Stomach smooth muscle (tissue), 2 donors: ENCODE results near the gene CLIP4.

Source experiments
- H3K27ac ChIP-seq: one replicate; pipeline ENCODE4 v1.7.0; 2013; ENCODE audit warnings: mild to moderate bottlenecking, low read length, inconsistent platforms
- H3K27me3 ChIP-seq, 2 donors: one replicate each; pipeline ENCODE4 v1.7.0; 2013; ENCODE audit warnings: low read length in 2 of 2; ENCODE audit not compliant: insufficient read depth in 2 of 2, control insufficient read depth in 1 of 2
- H3K36me3 ChIP-seq, 2 donors: one replicate each; pipeline ENCODE4 v1.7.0; 2013; ENCODE audit warnings: low read length in 2 of 2; ENCODE audit not compliant: control insufficient read depth in 2 of 2, insufficient read depth in 2 of 2
- H3K4me1 ChIP-seq: one replicate; pipeline ENCODE4 v1.7.0; 2013; ENCODE audit warnings: low read length; ENCODE audit not compliant: control insufficient read depth, insufficient read depth
- H3K4me3 ChIP-seq, 2 donors: one replicate each; pipeline ENCODE4 v1.7.0; 2013; ENCODE audit warnings: low read length in 2 of 2
- H3K9ac ChIP-seq, 2 donors: one replicate each; pipeline ENCODE4 v1.7.0; 2013; ENCODE audit warnings: low read length in 2 of 2, mild to moderate bottlenecking in 1 of 2
- H3K9me3 ChIP-seq, 2 donors: one replicate each; pipeline ENCODE4 v1.7.0; 2013; ENCODE audit warnings: low read length in 2 of 2; ENCODE audit not compliant: control insufficient read depth in 2 of 2
- donor health status: healthy.
- donor health status: Pancreatic carcinoma.

The CLIP4 gene

DNA sequence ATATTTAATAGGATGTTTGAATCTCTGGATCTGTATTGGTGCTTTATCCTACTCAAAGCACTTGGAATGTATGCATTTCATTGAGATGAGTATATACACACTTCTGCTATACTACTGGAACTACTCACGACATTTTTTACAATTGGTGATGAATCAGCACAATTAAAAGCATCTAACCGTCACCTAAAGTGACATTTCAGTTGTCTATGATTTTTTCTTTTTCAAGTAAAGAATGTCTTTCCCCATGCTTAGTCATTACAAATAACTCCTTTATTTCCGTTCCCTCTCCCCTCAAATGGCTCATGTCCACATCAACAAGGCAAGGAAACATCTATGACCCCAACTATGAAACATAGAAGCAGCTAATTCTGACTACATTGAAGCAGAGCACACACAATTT, 77.3 kb downstream of the CLIP4 start:
- Histone ChIP-seq H3K36me3 (peaks cover 2 to 4% of the 10 kb centered on the region in 2 donors), H3K27me3 (no peaks in the 10 kb centered on the region), H3K9ac (no peak overlapping the region), H3K9me3 (no peaks in the 10 kb centered on the region), H3K4me3 (no peak overlapping the region), H3K4me1 (peaks cover 4% of the 10 kb centered on the region), H3K27ac (no peak overlapping the region)

DNA sequence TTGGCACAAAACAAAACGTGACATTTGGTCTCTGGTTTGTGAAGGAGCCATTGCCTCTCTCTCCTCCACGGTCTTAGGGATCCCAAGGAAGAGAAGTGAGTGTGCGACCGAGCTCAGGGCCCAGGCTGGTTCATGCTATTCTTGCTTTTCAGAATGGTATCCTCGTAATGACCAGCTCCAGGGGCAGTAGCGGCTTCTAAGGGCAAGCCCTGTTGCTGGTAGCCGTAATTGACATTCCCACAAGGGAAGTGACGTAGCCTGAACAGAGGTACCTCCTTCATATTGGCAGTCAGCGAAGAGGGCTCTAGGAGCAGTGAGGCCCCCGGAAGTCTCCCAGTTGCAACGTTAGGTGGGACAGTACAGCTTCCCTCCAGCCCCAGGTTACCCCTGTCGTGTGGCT, 77.9 kb downstream of the CLIP4 start:
- no peaks in the 10 kb centered on the region for H3K9me3 ChIP-seq
- H3K9ac ChIP-seq: no peak overlapping the region
- no peaks in the 10 kb centered on the region for H3K27me3 ChIP-seq

DNA sequence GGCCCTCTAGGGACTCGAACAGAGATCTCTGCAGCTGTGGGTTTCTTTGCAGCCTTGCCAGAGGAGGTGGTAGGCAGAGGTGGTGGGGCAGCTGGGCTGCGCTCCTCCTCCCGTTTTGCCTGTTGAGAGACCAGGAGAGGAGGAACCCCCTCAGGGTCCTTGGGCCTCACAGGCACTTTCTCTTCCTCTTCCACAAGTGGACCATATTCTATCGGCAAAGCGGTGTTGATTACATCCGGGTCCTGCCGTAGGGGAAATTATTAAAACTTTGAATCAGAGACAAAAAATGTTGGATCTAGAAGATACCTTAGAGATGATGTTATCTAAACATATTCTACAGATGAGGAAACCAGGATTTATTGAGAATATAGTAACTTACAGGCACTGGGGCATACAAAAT, 78.5 kb downstream of the CLIP4 start:
- H3K4me1 ChIP-seq: peaks cover 4% of the 10 kb centered on the region
- no peaks in the 10 kb centered on the region for H3K9me3 ChIP-seq
- H3K27me3 ChIP-seq: no peaks in the 10 kb centered on the region
- no peak overlapping the region for H3K27ac ChIP-seq
- no peak overlapping the region for H3K9ac ChIP-seq
- H3K4me3 ChIP-seq: no peak overlapping the region
- H3K36me3 ChIP-seq: peaks cover 2 to 4% of the 10 kb centered on the region in 2 donors

More for the DNA sequence above, 77.9 kb downstream of the CLIP4 start:
- peaks cover 2 to 4% of the 10 kb centered on the region in 2 donors for H3K36me3 ChIP-seq
- H3K4me1 ChIP-seq: peaks cover 4% of the 10 kb centered on the region
- H3K27ac ChIP-seq: no peak overlapping the region
- H3K4me3 ChIP-seq: no peak overlapping the region

DNA sequence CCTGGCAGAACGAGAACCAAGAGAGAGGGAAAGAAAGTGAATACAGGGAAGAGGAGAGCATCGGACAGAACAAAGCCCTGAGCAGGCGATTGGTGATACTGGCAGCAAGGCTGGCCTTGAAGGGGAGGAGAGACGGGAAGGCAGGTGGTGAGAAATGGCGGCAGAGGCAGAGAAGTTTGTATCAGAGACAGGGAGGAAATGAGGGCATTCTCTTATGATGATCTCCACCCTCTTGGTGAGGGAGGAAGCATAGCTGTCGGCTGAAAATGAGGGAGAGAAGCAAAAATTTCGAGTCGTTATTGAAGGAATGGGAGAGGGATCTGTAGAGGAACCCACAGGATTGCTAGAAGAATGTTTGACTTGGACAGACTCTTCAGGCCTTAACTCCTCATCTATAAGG, 80.6 kb downstream of the CLIP4 start:
- peaks cover 4% of the 10 kb centered on the region for H3K4me1 ChIP-seq
- no peak overlapping the region for H3K9ac ChIP-seq
- no peak overlapping the region for H3K4me3 ChIP-seq
- H3K36me3 ChIP-seq: peaks cover 2 to 4% of the 10 kb centered on the region in 2 donors
- H3K27me3 ChIP-seq: no peaks in the 10 kb centered on the region
- H3K27ac ChIP-seq: no peak overlapping the region
- H3K9me3 ChIP-seq: no peaks in the 10 kb centered on the region

DNA sequence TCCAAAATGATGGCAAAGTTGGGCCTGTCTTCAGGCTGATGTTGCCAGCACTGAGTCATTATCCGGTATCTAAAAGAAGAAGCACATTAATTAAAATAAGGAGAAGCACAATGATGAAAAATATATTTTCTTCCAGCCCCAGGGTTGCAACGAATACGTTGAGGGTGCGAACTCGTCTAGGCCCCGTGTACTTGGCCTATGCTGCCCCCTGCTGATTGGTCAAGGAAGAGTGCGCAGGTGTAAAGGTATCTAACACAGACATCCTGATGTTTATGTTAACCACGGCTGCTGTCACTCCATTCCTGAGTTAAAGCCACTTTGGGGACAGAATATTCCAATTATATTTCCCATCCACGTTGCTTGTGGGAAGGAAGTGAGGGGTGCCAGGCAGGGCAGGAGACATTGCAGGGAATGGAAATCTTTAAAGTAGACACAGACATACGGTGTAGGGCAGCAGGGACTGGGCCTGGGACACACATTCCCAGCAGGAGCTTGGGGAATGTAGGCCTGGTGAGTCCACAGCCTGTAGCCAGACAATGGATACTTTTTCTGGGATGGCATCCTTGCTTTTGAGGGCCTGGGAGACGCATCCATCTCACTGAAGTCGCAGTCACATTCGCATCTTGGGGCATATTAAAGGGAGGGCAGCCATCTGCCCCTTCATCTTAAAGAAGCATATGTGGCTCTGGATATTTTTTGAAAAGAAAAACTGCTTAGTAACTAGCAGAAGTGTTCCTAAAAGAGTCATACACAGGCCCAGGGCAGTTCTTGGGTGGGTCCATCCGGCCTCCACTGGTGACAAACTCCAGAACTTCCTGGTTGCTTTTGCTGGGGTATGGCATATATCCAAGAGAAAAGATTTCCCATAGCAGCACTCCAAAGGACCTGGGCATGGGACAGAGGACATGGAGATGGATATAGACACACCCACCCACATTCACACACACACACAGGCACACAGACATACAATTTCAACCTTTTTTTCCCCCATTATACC, 81.9 kb downstream of the CLIP4 start:
- H3K4me3 ChIP-seq: no peak overlapping the region
- no peaks in the 10 kb centered on the region for H3K27me3 ChIP-seq
- H3K4me1 ChIP-seq: peaks cover 4% of the 10 kb centered on the region
- H3K36me3 ChIP-seq: no peaks in the 10 kb centered on the region
- no peaks in the 10 kb centered on the region for H3K9me3 ChIP-seq
- H3K27ac ChIP-seq: no peak overlapping the region
- no peak overlapping the region for H3K9ac ChIP-seq

DNA sequence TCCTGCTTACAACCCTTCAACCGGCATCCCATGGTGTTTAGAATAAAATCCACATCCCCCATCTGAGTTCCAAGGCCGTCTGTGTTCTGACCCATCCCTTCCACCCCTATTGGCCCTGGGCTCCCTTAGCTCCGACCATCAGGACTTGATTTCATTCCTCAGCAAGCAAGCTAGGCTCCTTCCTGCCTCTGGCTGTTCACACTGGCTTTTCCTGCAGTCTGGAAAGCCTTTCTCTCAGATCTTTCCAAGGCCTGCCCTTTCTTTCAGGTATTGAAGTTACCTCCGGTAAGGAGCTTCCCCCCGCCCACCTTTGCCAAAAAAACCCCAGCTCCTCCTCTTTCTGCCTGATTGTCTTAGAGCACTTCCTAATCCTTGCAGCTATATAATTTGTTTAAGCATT, 86.8 kb downstream of the CLIP4 start:
- H3K4me1 ChIP-seq: peaks cover 3% of the 10 kb centered on the region
- H3K4me3 ChIP-seq: no peak overlapping the region
- no peaks in the 10 kb centered on the region for H3K9me3 ChIP-seq
- H3K36me3 ChIP-seq: no peaks in the 10 kb centered on the region
- H3K27me3 ChIP-seq: no peaks in the 10 kb centered on the region
- no peak overlapping the region for H3K9ac ChIP-seq
- no peak overlapping the region for H3K27ac ChIP-seq

DNA sequence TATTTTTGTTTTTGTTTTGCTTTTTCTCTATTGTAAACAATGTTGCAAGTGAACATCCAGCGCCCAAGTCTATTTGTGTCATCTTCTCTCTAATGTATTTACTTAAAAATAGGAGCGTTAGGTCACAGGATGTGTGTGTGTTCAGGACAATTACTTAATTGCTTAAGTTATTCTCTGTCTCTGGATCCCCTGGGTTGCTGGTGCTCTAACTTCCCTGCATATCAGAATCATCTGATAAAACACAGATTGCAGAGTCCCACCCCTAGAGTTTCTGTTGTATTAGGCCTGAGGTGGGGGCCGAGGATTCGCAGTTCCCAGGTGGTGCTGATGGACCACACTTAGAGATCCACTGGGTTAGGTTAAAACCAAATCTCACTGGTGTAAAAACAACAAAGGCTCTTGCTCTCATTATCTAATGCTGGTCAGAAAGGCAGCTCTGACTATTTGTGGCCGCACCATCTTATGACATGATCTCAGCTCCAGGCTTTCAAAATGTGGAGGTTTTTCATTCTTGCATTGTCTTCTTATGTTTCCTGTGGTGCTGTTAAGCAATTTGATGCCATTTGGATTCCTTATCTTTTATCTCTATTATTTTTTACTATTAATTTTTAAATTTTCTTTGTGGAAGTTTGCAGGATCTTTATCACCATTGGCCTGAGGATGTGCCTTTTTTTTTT, 87.7 kb downstream of the CLIP4 start:
- H3K9me3 ChIP-seq: no peaks in the 10 kb centered on the region
- H3K9ac ChIP-seq: no peak overlapping the region
- H3K4me1 ChIP-seq: no peaks in the 10 kb centered on the region
- no peaks in the 10 kb centered on the region for H3K27me3 ChIP-seq
- no peak overlapping the region for H3K4me3 ChIP-seq
- no peak overlapping the region for H3K27ac ChIP-seq
- no peaks in the 10 kb centered on the region for H3K36me3 ChIP-seq

DNA sequence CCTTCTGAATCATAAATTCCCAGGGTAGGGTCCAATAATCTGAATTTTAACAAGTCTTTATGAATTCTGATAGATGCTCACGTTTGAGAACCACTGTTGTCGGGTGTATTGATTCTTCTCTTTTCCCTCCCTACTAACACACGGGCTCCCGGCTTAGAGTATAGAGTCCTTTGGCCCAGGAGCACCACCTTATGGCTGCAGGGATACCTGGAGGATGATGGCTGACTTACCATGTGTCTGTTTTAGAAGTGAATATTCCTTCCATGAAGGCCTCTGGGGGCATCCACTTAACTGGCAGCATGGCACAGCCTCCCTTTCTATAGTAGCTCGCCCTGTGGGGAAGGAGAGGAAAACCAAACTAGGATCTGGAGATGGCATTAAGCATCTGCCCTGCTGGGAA, 91.7 kb downstream of the CLIP4 start:
- Histone ChIP-seq H3K9ac (no peak overlapping the region), H3K4me1 (no peaks in the 10 kb centered on the region), H3K4me3 (no peak overlapping the region), H3K27ac (no peak overlapping the region), H3K9me3 (no peaks in the 10 kb centered on the region), H3K36me3 (no peaks in the 10 kb centered on the region), H3K27me3 (no peaks in the 10 kb centered on the region)

DNA sequence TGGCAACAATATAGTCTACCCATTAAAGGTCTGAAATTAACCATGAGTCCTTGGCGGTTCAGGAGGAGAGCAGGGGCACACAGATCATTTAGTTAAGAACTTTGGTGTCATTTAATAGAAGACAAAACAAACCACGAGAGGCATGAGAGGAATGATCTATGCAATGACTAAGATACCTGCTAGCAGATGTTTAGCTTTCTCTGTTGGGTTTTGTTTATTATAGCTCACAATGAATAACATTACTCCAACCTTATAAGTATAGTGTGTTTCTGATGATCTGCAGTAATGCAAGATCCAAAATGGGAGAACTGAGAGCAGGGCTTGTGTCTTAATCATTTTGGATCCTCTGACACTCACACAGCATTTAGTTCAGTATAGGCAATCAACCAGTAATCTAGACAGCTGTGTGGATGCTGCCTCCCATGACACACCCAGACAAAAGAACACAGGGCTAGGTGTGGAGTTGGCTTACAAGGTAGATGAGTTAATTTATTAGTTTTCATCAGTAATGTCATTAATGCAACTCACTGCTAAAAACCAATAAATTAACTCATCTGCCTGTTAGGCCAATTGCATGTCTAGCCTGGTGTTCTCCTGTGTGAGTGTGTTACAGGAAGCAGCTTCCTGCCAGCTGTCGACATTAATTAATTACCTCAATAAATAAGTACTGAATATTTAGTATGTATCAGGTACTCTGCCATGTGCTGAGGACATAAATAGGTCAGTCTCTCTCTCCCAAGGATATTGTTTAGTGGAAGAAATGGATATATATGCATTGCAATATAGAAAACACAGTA, 92.3 kb downstream of the CLIP4 start:
- H3K4me1 ChIP-seq: no peaks in the 10 kb centered on the region
- H3K4me3 ChIP-seq: no peak overlapping the region
- H3K27me3 ChIP-seq: no peaks in the 10 kb centered on the region
- H3K27ac ChIP-seq: no peak overlapping the region
- H3K9ac ChIP-seq: no peak overlapping the region
- H3K36me3 ChIP-seq: no peaks in the 10 kb centered on the region
- no peaks in the 10 kb centered on the region for H3K9me3 ChIP-seq

DNA sequence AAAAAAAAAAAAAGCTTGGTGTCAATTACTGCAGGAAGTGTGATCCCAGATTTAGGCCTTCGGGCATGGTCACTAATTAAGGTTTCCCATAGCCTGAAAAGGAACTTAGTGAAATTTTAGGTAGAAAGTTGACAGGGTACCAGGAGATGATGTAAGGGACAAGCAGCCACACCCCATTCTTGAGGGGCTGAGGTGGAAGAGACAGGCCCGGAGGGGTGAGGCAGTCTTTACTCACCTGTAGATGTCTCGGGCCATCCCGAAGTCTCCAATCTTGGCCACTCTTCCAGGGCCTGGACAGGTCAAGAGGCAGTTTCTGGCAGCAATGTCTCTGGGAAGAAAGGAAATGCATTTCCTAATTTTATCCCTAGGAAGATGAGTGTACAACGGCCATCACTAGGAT, 94.3 kb downstream of the CLIP4 start:
- Histone ChIP-seq H3K4me3 (no peak overlapping the region), H3K36me3 (no peaks in the 10 kb centered on the region), H3K4me1 (no peaks in the 10 kb centered on the region), H3K27me3 (no peaks in the 10 kb centered on the region), H3K27ac (no peak overlapping the region), H3K9me3 (no peaks in the 10 kb centered on the region), H3K9ac (no peak overlapping the region)
